Jurkat, Clone E6-1 (cell line): Measurements from ENCODE around the gene CAMTA1.

ENCODE experiments used
- DNase-seq: peaks from one replicate; pipeline ENCODE4 v3.0.0-alpha.2; 2011; ENCODE audit warnings: low read depth, low spot score
- H3K4me3 ChIP-seq: 2 replicates; pipeline ENCODE4 v1.5.1; 2011; ENCODE audit warnings: mild to moderate bottlenecking, low read length, control low read depth, moderate library complexity

Gene CAMTA1

GRCh38 chr1:7528386-7529198, 743.3 kb downstream of the CAMTA1 start:
- no peak for DNase-seq
- no peak overlapping the region for H3K4me3 ChIP-seq

- no peak overlapping the region for H3K4me3 ChIP-seq
- DNase-seq, result no peak
These were observed 744.7 kb downstream of the CAMTA1 start for GRCh38 chr1:7529917-7530316.

GRCh38 chr1:7531562-7532340, 746.5 kb downstream of the CAMTA1 start:
- H3K4me3 ChIP-seq, result no peak overlapping the region

GRCh38 chr1:7533006-7533405, 747.8 kb downstream of the CAMTA1 start:
- no peak for DNase-seq
- no peak overlapping the region for H3K4me3 ChIP-seq

More at GRCh38 chr1:7531562-7532340, 746.5 kb downstream of the CAMTA1 start:
- no peak for DNase-seq

GRCh38 chr1:7534061-7534825, 749.0 kb downstream of the CAMTA1 start:
- DNase-seq, result no peak
- no peak overlapping the region for H3K4me3 ChIP-seq

- H3K4me3 ChIP-seq, result no peak overlapping the region
- DNase-seq, result no peak
These were observed 749.8 kb downstream of the CAMTA1 start for GRCh38 chr1:7535016-7535415.

GRCh38 chr1:7535934-7536878, 751.0 kb downstream of the CAMTA1 start:
- no peak overlapping the region for H3K4me3 ChIP-seq
- DNase-seq, result no peak

- H3K4me3 ChIP-seq, result no peak overlapping the region
- no peak for DNase-seq
These were observed 751.8 kb downstream of the CAMTA1 start for GRCh38 chr1:7536891-7537591.

GRCh38 chr1:7538033-7538432, 752.8 kb downstream of the CAMTA1 start:
- DNase-seq, result no peak
- no peak overlapping the region for H3K4me3 ChIP-seq

- DNase-seq, result no peak
- no peak overlapping the region for H3K4me3 ChIP-seq
These were observed 753.9 kb downstream of the CAMTA1 start for GRCh38 chr1:7538849-7539768.

- no peak for DNase-seq
These were observed 754.5 kb downstream of the CAMTA1 start for GRCh38 chr1:7539769-7540175.

GRCh38 chr1:7540816-7541215, 755.6 kb downstream of the CAMTA1 start:
- no peak overlapping the region for H3K4me3 ChIP-seq
- DNase-seq, result no peak

More at GRCh38 chr1:7539769-7540175, 754.5 kb downstream of the CAMTA1 start:
- H3K4me3 ChIP-seq, result no peak overlapping the region

GRCh38 chr1:7541629-7542028, 756.4 kb downstream of the CAMTA1 start:
- H3K4me3 ChIP-seq, result no peak overlapping the region

GRCh38 chr1:7543718-7544090, 758.5 kb downstream of the CAMTA1 start:
- no peak overlapping the region for H3K4me3 ChIP-seq
- no peak for DNase-seq

More at GRCh38 chr1:7541629-7542028, 756.4 kb downstream of the CAMTA1 start:
- DNase-seq, result no peak

- H3K4me3 ChIP-seq, result no peak overlapping the region; the same call in 1 of the 2 replicates
- DNase-seq, result no peak
These were observed 764.3 kb downstream of the CAMTA1 start for GRCh38 chr1:7549277-7550161.

- no peak for DNase-seq
- H3K4me3 ChIP-seq, result no peak overlapping the region
These were observed 765.1 kb downstream of the CAMTA1 start for GRCh38 chr1:7550261-7550865.
